GM21737 (cell line): ENCODE results near the gene CHST3.

Experiments
- ATAC-seq: cut with Tn5 transposase; IDR thresholded peaks from one replicate; pipeline ENCODE4 v1.9.1; 2021; ENCODE audit warnings: mild to moderate bottlenecking, moderate library complexity; ENCODE audit not compliant: unreplicated experiment

Gene CHST3

DNA sequence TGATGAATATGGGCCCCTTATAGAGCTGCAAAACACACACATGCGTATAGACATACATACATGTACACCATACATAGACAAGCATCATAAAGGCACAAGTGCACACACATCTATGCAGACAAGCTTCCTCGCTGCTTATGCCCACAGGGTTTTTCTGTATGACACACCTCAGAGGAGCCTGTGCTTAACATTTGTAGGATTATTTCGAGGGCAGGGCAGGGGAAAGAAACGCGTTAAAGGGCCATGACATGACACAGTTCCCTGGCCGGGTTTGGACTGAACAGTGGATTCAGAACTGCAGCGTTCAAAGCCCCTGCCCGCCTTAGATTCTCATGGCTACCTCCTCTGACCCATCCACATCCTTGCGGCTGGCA lies 44.8 kb downstream of the CHST3 start:
- no peak for ATAC-seq

DNA sequence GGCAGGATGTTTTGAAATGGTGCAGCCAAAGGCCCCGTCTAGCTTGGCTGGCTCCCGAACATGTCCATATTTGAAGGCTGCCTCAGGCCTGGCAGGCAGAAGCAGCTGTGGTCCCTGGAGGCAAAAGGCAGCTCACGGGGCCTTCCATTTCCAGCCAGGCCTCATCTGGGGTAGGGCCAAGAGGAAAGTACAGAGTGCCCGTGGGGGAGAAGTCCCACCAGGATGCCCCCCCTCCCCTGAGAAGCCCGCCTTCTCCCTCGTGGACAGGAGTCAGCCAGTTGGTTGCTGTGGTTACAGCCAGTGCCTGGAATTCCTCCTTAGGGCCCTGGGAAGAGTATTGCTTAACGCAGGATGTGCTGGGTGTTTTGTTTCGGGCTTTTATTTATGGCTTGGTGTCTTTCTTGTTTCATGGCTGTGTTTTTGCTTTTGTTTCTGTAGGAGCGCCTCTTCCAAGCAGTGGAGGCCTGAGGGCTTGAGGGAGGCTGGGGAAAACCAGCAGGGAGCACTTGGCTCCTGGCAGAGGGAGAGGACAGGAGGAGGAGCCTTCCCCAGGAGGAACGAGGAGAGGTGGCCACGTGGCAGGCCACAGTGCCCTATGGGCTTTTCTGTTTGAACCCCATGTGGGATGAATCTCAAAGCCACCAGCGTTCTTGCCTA lies 45.4 kb downstream of the CHST3 start:
- ATAC-seq: no peak

DNA sequence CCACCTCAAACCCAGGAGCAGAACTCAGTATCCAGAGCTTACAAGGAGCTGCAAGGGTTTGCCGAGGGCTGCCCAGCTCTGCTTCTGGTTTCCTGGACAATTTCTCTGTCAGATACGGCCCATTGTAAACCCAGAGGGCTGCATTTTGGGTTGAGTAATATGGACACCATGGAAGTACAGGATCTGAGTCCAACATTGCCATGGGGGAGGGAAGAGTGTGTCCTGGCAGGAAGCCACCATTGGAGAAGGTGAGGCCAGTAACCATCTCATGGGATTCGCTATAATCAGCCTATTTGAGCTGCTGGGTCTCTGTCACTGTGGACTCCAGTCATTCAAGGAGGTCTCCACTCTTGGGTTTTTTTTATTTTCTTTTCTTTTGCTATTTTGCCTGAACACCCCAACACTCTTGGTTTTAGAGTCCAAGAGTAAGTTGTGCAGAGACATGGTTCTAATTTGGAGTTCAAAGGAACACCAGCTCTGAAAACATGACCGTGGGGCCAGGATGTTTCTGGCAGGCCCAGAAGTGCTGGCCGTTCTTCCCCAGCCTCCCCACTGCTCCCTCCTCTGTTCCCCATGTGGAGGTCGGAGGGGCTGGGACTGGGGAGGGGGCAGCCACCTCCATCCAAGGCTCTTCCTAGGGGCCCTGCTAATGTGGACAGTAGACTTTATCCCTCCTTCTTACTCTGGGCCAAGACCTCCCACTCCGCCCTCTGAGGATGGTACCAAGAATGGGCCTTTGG lies 46.2 kb downstream of the CHST3 start:
- no peak for ATAC-seq

DNA sequence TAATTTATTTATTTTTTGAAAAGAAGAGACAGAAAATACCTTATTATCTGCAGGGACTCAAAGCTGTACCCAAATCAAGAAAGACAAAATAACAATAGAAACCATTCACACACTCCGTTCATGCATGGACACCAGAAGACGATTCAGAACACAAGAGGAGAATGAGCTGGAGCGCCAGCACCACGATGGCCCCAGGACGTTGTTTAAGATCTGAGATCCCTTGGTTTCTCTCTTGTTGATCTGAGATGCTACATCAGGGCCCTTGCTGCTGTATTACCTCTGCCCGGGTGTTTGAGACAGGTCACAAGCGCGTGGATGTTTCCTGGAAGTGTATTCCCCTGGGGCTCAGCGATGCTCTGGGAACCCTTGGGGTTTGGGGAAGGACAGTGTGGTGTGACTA lies 46.8 kb downstream of the CHST3 start:
- ATAC-seq: no peak

DNA sequence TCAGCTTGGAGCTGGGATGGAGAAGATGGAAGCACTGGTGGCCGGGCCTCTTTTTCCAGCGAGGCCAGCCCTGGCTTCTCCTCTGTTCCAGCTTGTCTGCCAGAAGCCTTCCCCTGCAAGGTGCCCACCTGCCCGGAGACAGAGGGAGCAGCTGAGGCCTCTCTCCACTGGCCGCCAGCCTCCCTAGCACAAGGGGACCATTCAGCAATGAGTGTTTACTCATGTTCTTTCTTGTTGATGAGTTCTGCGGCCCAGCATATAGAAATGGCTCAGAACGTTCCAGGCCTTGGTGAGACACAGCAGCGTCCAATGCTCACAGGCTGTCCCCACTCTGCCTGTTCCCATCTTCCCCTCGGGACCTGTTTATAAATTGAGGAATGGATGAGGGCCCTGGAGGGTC lies 47.3 kb downstream of the CHST3 start:
- ATAC-seq: no peak

GRCh38 chr10:72011976-72012512 lies 47.8 kb downstream of the CHST3 start:
- no peak for ATAC-seq

DNA sequence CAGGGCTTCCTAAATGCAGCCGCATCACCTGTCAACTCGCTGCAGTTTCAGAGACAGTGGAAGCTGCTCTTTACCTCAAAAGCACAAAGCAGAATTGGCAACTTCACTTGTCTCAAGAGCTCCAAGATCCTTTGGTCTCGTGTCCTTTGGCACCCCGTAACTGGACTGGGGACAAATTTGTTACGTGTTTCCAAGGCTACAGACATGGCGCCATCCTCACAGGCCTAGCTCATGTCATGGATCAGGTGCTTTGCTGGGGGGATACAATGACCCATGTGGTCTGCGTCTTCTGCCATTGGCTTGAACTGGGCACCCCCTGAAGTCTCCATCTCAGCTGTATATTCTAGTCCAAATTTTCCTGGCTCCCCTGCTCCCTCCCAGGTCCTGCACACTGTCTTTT lies 48.6 kb downstream of the CHST3 start:
- ATAC-seq: no peak

DNA sequence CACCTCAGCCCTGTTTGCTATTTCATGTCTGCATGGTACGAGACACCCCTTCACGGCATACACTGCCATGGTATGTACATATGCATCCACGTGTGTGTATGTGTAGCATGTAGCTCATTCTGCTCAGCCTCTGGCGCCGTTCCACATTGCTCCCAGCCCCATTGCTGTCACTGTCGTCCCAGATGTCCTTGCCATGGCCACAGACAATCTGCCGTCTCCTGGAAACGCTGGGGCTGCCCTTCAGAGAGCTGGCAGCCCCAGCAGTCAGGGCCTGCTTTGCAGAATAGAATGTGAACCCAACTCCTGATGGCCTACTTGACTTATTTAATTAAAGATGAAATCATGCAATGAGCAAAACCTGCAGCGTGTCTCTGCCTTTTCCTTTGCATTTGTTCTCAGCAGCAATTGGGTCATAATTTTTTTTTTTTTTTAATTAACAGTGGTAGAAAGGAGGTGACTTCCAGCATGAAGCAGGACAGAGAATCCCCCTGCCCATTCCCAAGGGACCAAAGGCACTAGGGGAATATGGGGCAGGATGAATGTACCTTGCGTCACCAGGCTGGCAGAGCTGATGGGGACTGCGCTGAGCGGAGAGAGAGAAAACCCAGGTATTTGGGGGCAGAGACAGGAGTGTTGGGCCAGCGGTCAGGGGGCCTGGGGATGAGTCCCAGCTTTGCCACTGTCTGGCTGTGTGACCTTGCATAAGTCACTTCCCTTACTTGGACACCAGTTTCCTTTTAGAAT lies 49.2 kb downstream of the CHST3 start:
- ATAC-seq: no peak

DNA sequence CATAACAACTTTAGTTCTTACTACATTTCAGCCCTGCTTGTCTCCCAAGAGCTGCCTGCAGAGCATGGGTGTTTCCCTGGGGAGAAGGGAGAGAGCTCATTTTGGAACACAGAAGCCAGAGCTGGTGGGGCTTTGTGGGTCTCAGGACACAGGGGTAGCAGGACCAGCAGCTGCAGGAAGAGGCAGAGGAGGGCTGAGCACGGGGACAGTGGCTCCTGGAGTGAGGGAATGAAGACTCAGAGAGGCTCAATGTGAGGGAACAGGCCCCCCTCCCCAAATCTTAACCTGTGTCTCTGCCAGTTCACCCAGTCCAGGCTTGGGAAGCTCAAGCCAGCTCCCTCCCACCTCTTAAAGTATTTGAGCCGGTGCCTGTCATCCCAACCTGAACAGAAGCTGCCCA lies 50.0 kb downstream of the CHST3 start:
- ATAC-seq: no peak

DNA sequence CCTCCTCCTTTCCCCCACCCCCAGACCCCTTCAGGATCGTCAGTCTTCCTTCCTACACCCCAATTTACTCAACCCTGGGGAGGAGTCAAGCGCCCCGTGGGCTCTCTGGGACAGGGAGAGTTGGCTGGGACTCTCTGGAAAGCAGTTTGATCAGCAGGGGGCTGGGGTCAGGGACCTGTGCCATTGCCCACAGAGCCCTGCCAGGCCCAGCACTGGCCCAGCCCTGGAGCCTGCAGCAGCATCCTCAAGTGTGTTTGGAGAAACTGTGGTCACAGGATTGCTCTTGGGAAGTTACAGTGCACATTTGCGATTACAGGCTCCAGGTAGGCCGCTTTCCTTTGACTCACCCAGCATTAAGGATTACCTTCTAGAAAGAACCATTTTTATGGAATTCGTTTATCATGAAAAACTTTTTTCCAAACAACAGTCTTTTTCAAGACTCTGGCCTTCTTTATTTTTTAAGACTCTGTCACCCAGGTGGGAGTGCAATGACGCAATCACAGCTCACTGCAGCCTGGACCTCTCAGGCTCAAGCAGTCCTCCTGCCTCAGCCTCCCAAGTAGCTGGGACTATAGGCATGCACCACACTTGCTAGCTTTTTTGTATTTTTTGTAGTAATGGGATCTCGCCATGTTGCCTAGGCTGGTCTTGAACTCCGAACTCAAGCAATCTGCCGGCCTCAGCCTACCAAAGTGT lies 50.7 kb downstream of the CHST3 start:
- ATAC-seq: no peak

DNA sequence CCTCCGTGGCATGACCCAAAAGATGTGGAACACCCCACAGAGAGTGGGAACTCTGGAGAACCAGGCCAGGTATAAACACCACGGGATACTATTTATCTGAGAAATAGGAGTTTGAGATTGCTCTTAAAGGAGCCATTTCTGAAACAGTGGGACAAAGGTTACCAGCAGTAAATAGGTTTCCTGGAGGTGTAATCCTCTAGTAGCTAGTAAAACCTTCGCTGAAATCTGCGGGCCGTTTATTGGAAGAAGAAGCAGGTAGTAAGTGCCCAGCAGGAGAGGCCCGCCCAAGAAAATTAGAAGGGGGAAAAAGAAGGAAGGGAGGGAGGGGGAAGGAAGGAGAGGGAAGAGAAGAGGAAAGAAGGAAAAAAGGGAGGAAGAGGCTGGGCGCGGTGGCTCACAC lies 51.6 kb downstream of the CHST3 start:
- no peak for ATAC-seq

DNA sequence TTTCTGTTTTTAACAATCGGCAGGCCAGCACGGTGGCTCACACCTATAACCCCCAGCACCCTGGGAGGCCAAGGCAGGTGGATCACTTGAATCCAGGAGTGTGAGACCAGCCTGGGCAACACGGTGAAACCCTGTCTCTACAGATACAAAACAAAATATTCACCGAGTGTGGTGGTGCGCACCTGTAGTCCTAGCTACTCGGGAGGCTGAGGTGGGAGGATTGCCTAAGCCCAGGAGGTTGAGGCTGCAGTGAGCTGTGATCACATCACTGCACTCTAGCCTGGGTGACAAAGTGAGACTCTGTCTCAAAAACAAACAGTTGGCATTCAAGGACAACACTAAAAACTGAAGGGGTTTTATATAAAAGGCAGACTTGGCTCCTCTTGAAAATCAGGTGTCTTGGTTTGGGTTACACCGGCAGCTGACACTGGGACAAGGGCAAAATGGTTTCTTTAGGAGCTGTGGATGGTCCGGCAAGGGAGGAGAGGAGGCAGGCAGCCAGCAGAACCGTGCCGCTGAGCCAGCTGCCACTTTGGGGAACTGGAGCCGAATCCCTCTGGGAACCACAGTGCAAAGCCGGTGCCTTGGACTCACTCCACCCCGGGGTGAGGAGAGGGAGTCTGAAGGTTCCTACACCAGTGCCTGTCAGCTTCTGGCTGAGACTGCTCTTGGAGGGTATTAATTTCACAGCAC lies 52.6 kb downstream of the CHST3 start:
- ATAC-seq: no peak

DNA sequence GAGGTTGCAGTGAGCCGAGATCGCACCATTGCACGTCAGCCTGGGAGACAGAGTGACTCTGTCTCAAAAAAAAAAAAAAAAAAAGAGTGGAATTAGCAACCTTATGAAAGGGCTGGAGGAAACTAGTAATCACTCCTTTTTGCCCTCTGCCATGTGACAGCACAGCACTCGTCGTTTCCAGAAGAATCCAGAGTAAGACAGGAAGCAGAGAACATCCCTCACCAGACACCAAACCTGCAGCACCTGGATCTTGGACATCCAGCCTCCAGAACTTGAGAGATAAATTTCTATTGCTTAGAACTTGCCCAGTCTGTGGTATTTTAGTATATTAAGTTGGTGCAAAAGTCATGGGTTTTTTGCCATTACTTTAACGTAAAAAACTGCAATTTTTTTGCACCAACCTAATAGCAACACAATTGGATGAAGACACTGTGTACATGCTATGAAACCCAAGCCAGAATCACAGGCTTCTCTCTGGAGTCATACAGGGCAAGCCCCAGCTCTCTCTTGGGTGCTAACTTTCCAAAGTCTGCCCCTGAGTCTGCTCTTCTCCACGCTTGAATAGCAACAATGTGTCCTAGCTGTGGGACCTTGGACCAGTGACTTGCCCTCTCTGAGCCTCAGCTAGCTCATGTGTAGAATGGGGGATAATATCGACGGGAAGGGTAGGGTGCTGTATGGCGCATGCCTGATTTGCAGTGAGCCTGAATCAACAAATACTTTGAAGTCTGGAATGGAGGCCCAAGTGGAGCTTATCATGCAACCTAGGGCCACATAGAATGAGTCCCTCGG lies 55.1 kb downstream of the CHST3 start:
- no peak for ATAC-seq

DNA sequence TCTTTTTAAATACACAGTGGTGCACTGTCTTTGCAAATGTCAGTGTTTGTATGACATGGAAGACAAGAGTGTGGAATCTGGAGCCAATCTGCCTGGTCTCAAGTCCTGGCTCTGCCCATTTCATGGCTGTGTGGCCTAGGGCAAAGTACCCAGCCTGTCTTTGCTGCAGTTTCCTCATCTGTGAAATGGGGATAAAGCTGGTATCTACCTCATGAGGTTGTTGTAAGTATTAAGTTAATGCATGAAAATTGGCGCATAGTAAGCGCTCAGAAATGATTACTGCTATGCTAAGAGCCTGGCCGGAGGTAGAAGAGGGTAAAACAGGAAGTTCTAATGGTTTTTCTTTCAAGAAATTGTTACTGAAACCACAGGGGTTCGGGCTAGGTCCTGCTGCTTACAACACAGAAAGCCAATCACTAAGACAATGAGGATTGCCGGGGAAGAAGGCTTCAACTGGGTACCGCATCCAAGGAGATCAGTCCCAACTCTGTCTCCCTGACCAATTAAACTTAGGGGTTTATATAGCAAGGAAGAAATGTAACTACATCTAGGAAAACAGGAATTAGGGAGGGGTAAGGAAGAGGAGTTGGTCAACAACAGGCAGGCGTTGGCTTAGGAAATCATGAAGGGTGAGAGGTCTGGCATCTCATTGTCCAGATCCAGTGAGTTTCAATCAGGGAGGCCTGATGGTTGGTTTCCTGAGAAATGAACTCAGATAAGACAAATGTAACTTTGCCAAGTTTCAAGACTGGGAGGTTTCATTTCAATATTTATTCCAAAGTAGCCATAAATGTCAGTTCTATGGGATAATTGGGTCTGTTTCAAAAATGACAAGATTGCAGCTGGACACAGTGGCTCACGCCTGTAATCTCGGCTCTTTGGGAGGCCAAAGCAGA lies 57.0 kb downstream of the CHST3 start:
- ATAC-seq: no peak

DNA sequence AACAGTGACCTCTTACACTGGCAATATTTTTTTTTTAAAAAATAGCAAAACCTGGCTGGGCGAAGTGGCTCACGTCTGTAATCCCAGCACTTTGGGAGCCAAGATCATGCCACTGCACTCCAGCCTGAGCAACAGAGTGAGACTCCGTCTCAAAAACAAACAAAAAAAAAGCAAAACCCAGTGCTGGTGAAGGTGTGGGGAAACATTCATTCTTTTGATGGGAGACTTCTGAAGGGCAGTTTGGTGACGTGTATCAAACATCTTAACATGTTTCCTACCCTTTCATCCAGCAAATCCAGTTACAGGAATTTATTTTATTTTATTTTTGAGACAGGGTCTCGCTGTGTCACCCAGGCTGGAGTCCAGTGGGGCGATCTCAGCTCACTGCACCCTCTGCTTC lies 58.0 kb downstream of the CHST3 start:
- ATAC-seq: no peak

GRCh38 chr10:72024596-72024995 lies 60.4 kb downstream of the CHST3 start:
- ATAC-seq: no peak

DNA sequence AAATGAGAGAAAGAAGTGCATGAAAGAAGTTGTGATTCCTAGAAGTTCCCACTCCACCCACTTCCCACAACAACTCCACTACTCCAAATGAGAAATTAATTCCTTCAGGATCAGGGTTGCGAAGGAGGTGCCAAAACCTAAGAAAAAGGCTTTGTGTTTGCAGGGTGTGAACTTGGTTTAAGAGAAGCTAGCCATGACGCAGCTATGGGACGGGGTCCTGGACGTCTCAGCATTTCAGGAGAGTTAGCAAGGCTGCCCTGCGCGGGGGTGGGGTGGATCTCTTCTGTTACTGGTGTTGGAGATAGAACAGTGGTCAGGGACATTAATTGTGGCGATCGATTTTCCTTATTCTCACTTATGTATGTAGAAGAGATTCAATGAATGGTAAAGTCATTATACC lies 61.2 kb downstream of the CHST3 start:
- ATAC-seq: no peak

DNA sequence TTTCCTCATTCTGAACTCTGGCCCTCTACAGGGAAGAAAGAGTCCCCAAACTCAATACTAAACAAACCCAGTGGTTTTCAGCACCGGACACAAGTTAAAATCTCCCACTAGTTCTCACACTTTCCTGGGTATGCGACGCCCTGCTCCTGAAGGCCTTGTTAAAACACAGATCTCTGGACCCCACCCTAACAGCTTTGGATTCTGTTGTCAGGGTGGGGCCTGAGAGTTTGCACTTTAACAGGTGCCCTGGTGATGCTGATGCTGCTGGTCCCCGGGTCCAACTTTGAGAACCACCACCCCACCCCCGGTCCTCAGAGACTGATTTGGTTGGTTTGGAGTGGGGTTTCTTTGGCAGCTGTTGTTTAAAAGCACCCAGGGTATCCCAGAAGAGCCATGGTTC lies 61.6 kb downstream of the CHST3 start:
- ATAC-seq: no peak
